ENCODE data around the gene SIPA1L3. TPM values are rescaled to one million over a fixed set of nuclear protein-coding genes. Genes with fewer than 3 reads are reported as not detected.
"Not testable (repeated sequence)": the region's sequence is repeated elsewhere in the genome, so short reads cannot be mapped to it uniquely, and the experiment has no call there.

Gene SIPA1L3
- total RNA-seq, 1 donor from 2014 or later, result 16.1 TPM

- DNase-seq (ENCODE audit: low spot score), result no peak
Measured at GRCh38 chr19:38227287-38228004, 320.4 kb downstream of the SIPA1L3 start.

- no peak for DNase-seq (ENCODE audit: low spot score)
Measured at GRCh38 chr19:38228005-38228377, 321.0 kb downstream of the SIPA1L3 start.

DNA sequence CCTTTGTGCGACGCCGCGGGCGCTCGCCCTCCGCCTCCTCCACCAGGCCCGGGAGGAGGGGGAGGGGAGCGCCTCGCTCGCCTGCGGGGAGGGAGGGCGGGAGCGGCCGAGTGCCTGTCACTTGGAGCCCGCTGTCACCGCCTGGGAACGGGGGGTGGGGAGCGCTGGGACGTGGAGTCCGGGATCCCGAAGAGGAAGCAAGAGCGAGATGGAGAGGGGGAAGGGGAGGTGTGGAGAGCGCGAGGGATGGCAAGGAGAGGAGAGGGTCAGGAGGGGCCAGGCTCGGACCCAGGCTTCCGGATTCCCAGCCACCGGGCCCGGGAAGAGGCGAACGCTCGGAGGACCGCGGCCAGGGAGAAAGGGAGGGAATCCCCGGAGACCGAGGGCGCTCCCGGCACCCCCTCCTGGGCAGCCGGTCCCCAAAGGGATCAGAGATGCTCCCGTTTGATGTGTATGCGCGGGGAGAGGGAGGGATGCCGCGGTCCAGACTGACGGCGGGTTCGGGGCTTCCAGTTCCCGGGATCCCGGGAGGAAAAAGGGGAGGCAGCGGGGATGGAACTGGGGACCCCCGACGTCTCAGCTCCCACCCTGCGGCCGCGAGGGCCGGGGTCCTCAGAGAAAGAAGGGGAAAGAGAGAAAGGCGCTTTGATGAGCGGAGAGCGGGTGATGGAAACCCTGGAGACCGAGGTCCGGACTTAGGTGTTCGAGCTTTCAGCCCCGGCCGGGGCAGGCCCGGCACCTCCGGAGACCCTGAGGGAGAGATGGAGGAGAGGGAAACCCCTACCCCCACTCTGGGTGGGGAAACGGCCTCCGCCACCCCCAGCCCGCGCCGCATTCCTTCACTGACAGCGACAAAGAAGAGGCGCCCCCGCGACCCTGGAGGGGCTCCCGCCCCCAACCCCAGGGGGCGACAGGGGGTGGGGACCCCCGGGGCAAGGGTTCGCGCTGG is 321.8 kb downstream of the SIPA1L3 start:
- no peak for DNase-seq (ENCODE audit: low spot score)

GRCh38 chr19:38229585-38230073 is 322.6 kb downstream of the SIPA1L3 start:
- no peak for DNase-seq (ENCODE audit: low spot score)

DNA sequence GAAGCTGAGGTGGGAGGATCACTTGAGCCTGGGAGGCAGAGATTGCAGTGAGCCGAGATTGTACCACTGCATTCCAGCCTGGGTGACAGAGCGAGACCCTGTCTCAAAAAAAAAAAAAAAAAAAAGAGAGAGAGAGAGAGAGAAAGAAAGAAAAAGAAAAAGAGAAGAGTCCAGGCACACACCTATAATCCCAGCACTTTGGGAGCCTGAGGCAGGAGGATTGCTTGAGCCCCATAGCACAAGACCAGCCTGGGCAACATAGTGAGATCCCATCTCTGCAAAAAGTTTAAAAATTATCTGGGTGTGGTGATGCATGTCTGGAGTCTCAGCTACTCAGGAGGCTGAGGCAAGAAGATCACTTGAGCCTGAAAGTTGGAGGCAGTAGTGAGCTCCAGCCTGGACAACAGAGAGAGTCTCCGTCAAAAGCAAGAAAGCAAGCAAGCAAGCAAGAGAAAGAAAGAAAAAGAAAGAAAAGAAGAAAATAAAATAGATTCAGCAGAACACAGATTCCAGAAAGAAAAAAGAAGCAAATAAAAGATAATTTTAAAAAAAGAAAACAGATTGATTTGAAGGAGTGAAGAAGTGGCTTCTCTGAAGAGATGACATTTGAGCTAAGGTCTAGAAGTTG is 323.6 kb downstream of the SIPA1L3 start:
- DNase-seq (ENCODE audit: low spot score), result not testable (repeated sequence)

DNA sequence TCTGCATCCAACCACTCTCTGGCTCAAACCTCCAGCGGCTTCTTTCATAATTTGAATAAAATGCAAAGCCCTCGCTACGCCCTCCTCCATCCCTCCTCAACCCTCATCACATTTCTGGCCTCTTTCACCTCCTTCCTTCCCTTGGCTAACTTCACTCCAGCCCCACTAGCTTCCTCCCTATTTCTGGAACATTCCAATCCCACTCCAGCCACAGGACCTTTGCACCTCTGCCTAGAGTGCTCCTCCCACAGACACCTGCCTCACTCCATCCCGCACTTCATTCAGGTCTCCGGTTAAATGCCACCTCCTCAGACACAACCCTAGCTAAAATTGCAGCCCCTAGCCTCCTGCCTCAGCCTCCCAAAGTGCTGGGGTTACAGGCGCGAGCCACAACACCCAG is 324.9 kb downstream of the SIPA1L3 start:
- no peak for DNase-seq (ENCODE audit: low spot score)

DNA sequence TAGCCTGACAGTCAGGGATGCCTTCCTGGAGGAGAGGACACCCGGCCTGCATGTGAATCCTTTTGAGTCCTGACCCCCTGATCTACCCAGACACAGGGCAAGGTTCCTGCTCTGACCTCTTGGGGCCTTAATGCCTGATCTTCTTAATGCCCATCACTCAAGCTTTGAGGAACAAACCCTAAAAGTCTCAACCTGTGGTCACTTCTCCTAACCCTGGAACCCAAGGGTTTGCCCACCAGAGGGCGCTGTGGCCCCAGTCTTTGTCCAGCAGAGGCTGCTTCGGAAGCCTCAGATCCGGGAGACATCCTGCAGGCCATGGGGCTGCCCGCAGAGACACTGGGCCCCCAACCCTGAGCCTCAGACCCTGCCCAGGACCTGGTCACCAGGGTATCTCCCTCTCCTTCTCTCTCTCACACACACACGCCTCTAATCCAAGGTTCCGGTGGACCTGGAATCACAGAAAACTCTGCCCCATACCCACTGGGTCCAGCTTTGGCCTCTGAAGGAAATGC is 326.8 kb downstream of the SIPA1L3 start:
- no peak for DNase-seq (ENCODE audit: low spot score)

DNA sequence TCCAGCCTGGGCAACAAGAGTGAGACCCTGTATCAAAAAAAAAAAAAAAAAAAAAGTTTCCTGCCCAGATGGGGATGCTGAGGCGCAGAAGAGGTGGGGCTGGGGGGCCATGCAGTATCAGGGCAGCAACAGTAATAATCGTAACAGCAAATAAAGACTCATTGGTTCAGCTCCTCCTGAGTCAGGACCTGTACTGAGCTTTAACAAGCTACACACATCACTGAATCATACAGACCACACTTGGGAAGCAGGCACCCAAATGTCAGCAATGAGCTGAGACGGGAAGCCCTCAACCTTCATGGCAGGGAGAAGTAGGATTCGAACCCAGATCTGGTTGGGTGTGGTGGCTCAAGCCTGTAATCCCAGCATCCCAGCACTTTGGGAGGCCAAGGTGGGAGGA is 327.6 kb downstream of the SIPA1L3 start:
- no peak for DNase-seq (ENCODE audit: low spot score)

- no peak for DNase-seq (ENCODE audit: low spot score)
Measured at GRCh38 chr19:38239816-38240215, 332.8 kb downstream of the SIPA1L3 start.

GRCh38 chr19:38243279-38243673 is 336.3 kb downstream of the SIPA1L3 start:
- DNase-seq (ENCODE audit: low spot score), result no peak

DNA sequence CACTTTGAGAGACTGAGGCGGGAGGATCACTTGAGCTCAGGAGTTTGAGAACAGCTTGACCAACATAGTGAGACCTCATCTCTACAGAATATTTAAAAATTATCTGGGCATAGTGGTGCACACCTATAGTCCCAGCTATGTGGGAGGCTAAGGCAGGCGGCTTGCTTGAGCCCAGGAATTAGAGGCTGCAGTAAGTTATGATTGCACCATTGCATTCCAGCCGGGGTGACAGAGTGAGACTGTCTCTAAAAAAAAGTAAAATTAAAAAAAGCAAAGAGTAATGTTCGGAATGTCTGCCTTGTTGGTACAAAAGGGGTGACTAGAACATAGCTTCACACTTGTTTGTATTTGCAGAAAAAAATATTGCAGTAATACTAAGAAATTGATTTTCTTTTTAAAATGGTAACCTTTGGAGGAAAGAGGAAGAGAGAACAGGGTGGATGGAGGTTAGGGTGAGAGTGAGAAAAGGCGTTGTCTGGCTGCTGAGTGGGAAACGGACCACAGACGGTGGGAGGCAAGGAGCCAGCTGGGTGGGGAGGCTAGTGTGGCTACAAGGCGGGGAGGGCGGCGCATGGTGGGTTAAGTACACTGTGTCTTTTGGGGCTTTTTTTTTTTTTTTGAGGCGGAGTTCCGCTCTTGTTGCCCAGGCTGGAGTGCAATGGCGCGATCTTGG is 339.0 kb downstream of the SIPA1L3 start:
- no peak for DNase-seq (ENCODE audit: low spot score)

DNA sequence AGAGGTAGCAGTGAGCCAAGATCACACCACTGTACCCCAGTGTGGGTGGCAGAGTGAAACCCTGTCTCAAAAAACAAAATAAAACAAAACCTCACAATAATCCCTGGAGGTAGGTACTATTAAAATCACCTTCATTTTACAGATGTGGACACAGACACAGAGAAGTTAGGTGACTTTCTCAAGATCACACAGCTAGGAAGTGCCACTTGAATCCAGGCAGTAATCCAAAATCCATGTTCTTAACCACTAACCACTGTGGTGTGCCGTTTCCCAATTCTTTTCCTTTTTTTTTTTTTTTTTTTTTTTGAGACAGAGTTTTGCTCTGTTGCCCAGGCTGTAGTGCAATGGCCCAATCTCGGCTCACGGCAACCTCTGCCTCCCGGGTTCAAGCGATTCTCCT is 340.1 kb downstream of the SIPA1L3 start:
- no peak for DNase-seq (ENCODE audit: low spot score)

DNA sequence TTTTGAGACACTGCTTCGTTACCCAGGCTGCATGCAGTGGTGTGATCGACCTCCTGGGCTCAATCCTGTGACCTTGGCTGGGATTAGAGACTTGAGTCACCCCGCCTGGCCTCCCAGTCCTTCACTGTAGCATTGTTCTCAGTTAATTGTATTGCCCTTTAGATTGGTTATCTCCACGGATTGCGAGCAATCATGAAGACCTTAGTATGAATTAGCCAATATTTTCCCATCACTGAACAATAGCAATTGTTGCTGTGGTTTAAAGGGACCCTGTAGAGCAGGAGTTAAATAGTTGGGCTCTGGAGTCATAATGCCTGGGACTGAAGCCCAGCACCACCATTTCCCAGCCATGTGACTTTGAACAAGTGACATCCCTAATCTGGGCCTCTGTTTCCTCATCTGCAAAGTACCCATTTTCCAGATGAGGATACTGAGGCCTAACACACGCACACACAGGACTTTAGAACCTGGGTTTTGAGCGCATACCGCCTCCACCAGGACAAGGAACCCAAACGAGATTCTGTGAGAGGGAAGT is 340.8 kb downstream of the SIPA1L3 start:
- no peak for DNase-seq (ENCODE audit: low spot score)

GRCh38 chr19:38248421-38248820 is 341.4 kb downstream of the SIPA1L3 start:
- no peak for DNase-seq (ENCODE audit: low spot score)

DNA sequence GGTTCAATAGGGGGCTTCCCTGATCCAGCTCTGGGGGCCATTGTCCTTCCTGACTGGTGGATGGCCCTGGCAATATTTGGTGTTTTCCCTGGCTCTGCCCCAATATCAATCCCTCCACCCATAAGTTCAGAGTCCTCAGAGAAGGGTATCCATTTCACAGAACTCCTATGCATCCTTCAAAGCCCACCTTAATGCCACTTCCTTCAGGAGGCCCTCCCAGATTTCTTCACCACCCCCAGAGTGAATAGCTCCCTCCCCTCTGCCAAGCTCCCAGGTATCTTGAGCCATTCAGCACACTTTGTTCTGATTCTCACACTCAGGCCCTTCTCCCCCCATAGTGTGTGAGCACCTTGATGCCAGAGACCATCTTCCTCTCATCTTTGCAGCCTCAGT is 343.4 kb downstream of the SIPA1L3 start:
- DNase-seq (ENCODE audit: low spot score), result no peak

DNA sequence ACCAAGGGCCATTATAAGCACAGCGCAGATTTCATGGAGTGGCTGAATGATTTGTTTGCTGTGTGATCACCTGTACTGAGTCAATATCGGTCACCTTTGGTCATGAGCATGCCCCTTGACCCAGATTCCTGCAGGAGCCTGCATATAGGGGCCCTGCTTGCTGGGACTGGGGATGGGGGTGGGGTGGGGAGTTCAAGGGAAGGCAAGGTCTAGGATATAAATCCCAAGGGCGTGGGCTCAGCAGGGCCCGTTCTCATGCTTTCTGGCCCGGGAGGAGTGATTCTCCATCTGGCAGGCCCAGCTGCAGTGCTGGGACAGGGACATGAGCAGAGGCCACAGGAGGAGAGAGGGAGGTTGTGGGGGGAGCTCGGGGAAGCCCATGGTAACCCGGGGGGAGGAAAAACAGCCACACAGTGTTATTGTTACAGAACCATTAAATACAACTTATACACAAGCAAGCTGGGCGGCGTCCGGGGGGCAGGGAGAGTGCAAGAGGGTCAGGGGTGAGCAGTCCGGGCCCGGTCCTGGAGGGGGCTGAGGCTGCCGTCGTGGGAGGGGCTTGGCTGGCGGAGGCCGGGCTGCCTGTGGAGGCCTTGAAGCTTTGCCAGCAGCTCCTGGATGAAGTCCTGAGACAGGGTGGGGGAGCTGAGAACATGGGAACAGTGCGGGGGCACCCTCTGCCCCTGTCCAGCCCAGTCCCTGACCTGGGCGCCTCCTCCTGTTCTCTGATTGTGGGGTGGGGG is 344.0 kb downstream of the SIPA1L3 start:
- no peak for DNase-seq (ENCODE audit: low spot score)

DNA sequence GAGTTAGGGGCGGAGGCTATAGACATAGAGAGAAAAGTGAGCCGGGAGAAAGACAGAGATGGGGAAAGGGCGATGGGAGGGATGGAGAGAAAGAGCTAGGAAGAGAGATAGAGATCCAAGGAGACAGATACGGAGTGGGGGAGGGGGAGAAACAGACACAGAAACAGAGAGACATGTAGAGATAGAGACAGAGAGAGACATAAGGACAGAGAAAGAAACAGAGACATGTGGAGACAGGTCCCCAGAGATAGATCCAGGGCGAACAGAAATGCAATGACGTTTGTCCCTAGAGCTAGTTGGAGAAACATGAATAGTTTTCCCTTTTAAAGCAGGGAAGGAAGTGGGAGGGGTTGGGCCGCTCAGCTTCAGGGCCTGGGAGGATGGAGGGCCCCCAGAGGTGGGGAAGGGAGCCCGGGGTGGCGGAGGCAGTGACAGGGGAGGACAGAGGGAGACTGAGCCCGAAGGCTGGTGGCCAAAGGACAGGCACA is 344.6 kb downstream of the SIPA1L3 start:
- no peak for DNase-seq (ENCODE audit: low spot score)

- no peak for DNase-seq (ENCODE audit: low spot score)
Measured at GRCh38 chr19:38252385-38252784, 345.4 kb downstream of the SIPA1L3 start.

DNA sequence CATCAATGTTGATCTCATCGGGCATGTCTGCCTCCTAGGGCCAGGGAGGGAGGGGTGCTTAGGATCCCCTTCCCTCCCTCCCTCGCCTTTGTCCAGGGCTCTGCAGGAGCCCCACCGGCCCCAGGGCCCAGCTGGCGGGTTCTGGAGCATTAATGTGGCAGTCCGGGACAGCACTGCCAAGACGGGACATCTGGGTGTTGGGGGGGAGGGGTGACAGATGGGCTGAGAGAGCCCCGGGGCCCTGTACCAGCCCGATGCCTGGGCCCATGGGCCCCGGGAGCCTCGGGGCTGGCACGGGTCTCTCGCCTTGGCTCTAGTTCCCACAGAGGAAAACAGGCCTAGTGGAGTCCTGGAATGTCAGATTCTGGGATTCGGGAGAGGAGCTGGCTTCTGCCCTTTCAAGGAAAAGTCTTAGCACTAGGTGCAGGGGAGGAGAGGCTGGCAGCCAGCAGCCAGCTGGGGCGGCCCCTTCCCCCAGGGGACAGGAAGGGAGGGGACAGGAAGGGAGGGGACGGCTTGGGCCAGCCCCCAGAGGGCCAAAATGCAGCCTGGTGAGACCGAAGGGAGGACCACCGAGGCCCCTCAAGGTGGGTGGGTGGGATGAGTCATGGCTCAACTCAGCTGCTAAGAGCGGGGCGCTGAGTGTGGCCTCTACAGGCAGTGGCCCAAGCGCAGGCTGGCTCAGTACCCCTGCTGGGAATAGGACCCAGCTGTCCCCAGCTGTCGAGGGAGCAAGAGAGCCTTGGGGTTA is 346.1 kb downstream of the SIPA1L3 start:
- DNase-seq (ENCODE audit: low spot score), result no peak

All from mesenteric fat pad (tissue), 1 donor.